ENCODE results near the gene PSD. TPM values are rescaled to one million over a fixed set of nuclear protein-coding genes. Genes with fewer than 3 reads are reported as not detected.

Gene PSD
- polyA plus RNA-seq, 1 donor from 2014 or later = 68.8 TPM

- no peak overlapping the region for H2AFZ ChIP-seq (ENCODE audit: low read depth, low read length)
- no peaks in the 10 kb centered on the region for H3K9me2 ChIP-seq (ENCODE audit: insufficient read depth, low read length)
- no peaks in the 10 kb centered on the region for H3K9me3 ChIP-seq (ENCODE audit: low read length)
- no peaks in the 10 kb centered on the region for H3F3A ChIP-seq (ENCODE audit: insufficient read depth, low read length, poor library complexity, severe bottlenecking)
- no peak for TF ChIP-seq RAD21 (conservative IDR thresholded peaks at IDR 0.05)
- no peak for TF ChIP-seq EZH2 (IDR thresholded peaks at IDR 0.05; ENCODE audit: borderline replicate concordance, insufficient read depth, low read length, poor library complexity, severe bottlenecking)
- TF ChIP-seq MXI1 (conservative IDR thresholded peaks at IDR 0.05; ENCODE audit: poor library complexity, severe bottlenecking) = no peak
- TF ChIP-seq, protein P1, sequence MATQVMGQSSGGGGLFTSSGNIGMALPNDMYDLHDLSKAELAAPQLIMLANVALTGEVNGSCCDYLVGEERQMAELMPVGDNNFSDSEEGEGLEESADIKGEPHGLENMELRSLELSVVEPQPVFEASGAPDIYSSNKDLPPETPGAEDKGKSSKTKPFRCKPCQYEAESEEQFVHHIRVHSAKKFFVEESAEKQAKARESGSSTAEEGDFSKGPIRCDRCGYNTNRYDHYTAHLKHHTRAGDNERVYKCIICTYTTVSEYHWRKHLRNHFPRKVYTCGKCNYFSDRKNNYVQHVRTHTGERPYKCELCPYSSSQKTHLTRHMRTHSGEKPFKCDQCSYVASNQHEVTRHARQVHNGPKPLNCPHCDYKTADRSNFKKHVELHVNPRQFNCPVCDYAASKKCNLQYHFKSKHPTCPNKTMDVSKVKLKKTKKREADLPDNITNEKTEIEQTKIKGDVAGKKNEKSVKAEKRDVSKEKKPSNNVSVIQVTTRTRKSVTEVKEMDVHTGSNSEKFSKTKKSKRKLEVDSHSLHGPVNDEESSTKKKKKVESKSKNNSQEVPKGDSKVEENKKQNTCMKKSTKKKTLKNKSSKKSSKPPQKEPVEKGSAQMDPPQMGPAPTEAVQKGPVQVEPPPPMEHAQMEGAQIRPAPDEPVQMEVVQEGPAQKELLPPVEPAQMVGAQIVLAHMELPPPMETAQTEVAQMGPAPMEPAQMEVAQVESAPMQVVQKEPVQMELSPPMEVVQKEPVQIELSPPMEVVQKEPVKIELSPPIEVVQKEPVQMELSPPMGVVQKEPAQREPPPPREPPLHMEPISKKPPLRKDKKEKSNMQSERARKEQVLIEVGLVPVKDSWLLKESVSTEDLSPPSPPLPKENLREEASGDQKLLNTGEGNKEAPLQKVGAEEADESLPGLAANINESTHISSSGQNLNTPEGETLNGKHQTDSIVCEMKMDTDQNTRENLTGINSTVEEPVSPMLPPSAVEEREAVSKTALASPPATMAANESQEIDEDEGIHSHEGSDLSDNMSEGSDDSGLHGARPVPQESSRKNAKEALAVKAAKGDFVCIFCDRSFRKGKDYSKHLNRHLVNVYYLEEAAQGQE (IDR thresholded peaks at IDR 0.05; ENCODE audit: borderline replicate concordance) = no peak
- TF ChIP-seq TAF1 (IDR thresholded peaks at IDR 0.05; ENCODE audit: low read depth) = no peak
- TF ChIP-seq SMC3 (conservative IDR thresholded peaks at IDR 0.05; ENCODE audit: poor library complexity) = no peak
- TF ChIP-seq POLR2AphosphoS5 (IDR thresholded peaks at IDR 0.05) = no peak
- TF ChIP-seq CTCF (IDR thresholded peaks at IDR 0.05; ENCODE audit: poor library complexity, severe bottlenecking) = no peak
- TF ChIP-seq EP300 (conservative IDR thresholded peaks at IDR 0.05; ENCODE audit: poor library complexity, severe bottlenecking) = no peak
- H4K20me1 ChIP-seq (ENCODE audit: insufficient read depth) = no peaks in the 10 kb centered on the region
- H3K4me2 ChIP-seq (ENCODE audit: low read length) = no peak overlapping the region
- H3K27me3 ChIP-seq (ENCODE audit: insufficient read depth, low read depth, low read length) = no peaks in the 10 kb centered on the region
- H3K36me3 ChIP-seq (ENCODE audit: insufficient read depth, low read length) = no peaks in the 10 kb centered on the region
- no peak overlapping the region for H3K9ac ChIP-seq (ENCODE audit: low read length)
- peak overlapping the region; percentile 75 for H3K4me3 ChIP-seq (ENCODE audit: low read length)
- no peak overlapping the region for H3K27ac ChIP-seq (ENCODE audit: low read length)
- no peaks in the 10 kb centered on the region for H3K79me2 ChIP-seq (replicated peaks; ENCODE audit: insufficient read depth, low read length)
Observed at GRCh38 chr10:102462512-102463054, 44.0 kb upstream of the PSD start.

DNA sequence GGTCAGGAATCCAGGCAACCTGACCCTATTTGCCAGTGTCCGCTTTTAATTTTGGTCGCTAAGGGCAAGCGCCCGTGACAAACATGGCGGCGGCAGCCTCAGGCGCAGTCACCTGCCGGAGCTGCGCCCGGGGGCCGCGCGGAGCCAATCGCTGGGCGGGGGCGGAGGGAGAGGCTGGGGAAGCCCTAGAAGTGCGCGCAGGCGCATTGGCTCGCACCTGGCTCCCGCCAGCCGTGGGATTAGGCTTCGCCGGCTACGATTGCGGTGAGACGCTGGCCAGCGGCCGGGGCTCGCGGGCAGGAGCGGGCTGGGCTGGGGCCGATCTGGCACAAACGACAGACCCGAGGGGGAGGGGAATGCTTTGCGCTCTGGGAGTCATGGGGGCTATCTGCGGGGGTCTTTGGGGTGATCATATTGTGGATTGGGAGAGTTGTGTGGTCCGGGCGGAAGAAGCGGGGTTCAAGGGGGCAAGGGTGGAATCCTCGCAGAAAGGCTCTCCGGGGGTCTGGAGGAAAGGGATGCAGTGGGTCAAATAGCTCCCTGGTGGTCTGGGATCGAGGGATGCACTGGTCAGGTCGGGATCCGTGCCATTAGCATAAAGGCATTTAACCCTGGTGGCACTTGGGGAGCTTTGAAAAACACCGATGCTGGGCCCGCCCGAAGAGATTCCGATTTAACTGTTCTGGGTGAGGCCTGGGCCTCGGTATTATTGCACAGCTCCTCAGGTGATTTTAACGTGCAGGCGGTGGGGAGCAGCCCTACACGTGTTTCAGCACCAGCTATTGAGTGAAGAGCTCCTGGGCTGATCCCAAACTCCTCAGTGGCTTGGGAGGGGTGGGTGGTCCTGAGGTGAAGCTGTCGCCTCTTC, 42.8 kb upstream of the PSD start:
- H3K9me3 ChIP-seq (ENCODE audit: low read length) = no peaks in the 10 kb centered on the region
- peak overlapping the region; percentile 69 for H3K4me2 ChIP-seq (ENCODE audit: low read length)
- H3K36me3 ChIP-seq (ENCODE audit: insufficient read depth, low read length) = no peaks in the 10 kb centered on the region
- no peaks in the 10 kb centered on the region for H4K20me1 ChIP-seq (ENCODE audit: insufficient read depth)
- H3K9ac ChIP-seq (ENCODE audit: low read length) = peak overlapping the region; percentile 72
- H2AFZ ChIP-seq (ENCODE audit: low read depth, low read length) = peak overlapping the region; percentile 99
- no peaks in the 10 kb centered on the region for H3F3A ChIP-seq (ENCODE audit: insufficient read depth, low read length, poor library complexity, severe bottlenecking)
- H3K9me2 ChIP-seq (ENCODE audit: insufficient read depth, low read length) = no peaks in the 10 kb centered on the region
- H3K27me3 ChIP-seq (ENCODE audit: insufficient read depth, low read depth, low read length) = no peaks in the 10 kb centered on the region
- H3K27ac ChIP-seq (ENCODE audit: low read length) = peak overlapping the region; percentile 80
- peak overlapping the region; percentile 75 for H3K4me3 ChIP-seq (ENCODE audit: low read length)
- TF ChIP-seq EZH2 (IDR thresholded peaks at IDR 0.05; ENCODE audit: borderline replicate concordance, insufficient read depth, low read length, poor library complexity, severe bottlenecking) = no peak
- TF ChIP-seq CTCF (IDR thresholded peaks at IDR 0.05; ENCODE audit: poor library complexity, severe bottlenecking) = no peak
- TF ChIP-seq, protein P1 (IDR thresholded peaks at IDR 0.05; ENCODE audit: borderline replicate concordance) = peak; percentile 19
- peak; percentile 61 for TF ChIP-seq POLR2AphosphoS5 (IDR thresholded peaks at IDR 0.05)
- TF ChIP-seq EP300 (conservative IDR thresholded peaks at IDR 0.05; ENCODE audit: poor library complexity, severe bottlenecking) = no peak
- no peak for TF ChIP-seq RAD21 (conservative IDR thresholded peaks at IDR 0.05)
- TF ChIP-seq TAF1 (IDR thresholded peaks at IDR 0.05; ENCODE audit: low read depth) = peak; percentile 29
- TF ChIP-seq MXI1 (conservative IDR thresholded peaks at IDR 0.05; ENCODE audit: poor library complexity, severe bottlenecking) = peak; percentile 59
- no peak for TF ChIP-seq SMC3 (conservative IDR thresholded peaks at IDR 0.05; ENCODE audit: poor library complexity)
- H3K79me2 ChIP-seq (replicated peaks; ENCODE audit: insufficient read depth, low read length) = no peaks in the 10 kb centered on the region
